ENCODE data around the gene CACNA1H.

Gene CACNA1H

DNA sequence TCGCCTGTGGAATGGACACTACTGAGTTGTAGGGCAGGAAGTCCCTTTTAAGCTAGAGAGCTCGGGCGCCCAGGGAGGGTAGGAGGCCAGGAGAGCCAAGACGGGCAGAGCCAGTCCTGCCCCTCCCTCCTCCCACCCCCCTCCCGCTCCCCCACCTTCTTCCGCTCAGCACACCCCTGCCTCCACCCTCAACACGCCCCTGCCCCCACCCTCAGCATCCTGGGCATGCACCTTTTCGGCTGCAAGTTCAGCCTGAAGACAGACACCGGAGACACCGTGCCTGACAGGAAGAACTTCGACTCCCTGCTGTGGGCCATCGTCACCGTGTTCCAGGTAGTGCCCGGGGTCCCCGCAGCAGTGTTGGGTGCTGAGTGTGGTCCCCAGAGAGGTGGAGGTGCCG, 53.9 kb downstream of the CACNA1H start:
- H3K36me3 ChIP-seq (ENCODE audit: control insufficient read depth in 1 of 2, insufficient read depth in 2 of 2, low read depth in 1 of 2, low read length in 2 of 2), result peaks cover 0 to 2% of the 10 kb centered on the region in 2 experiments
- no peak overlapping the region for H3K27ac ChIP-seq (ENCODE audit: low read length, poor library complexity, severe bottlenecking)
- no peak overlapping the region for H3K4me2 ChIP-seq (ENCODE audit: low read length, poor library complexity, severe bottlenecking)
- no peak overlapping the region for H3K23ac ChIP-seq (ENCODE audit: low read length in 2 of 2)
- H3K9ac ChIP-seq (ENCODE audit: low read length), result no peak overlapping the region
- H3K4me1 ChIP-seq (ENCODE audit: control insufficient read depth, insufficient read depth, low read depth, low read length), result no peaks in the 10 kb centered on the region
- no peaks in the 10 kb centered on the region for H3K79me1 ChIP-seq (replicated peaks; ENCODE audit: low read length, poor library complexity, severe bottlenecking)
- DNase-seq, result no peak
- H3K4ac ChIP-seq (ENCODE audit: low read depth in 1 of 2, low read length in 2 of 2), result no peak overlapping the region
- 94% methylated on average over 9 of the region's 16 CpGs for WGBS
- H4K91ac ChIP-seq (ENCODE audit: low read length), result no peak overlapping the region
- no peak overlapping the region for H2AK5ac ChIP-seq (ENCODE audit: low read length, severe bottlenecking)
- no peak overlapping the region for H4K8ac ChIP-seq (ENCODE audit: low read length)
- no peak overlapping the region for H3K4me3 ChIP-seq (ENCODE audit: insufficient read depth in 1 of 2, low read depth in 1 of 2, low read length in 2 of 2)
- H2BK5ac ChIP-seq (ENCODE audit: low read depth, low read length, poor library complexity, severe bottlenecking), result no peak overlapping the region
- peaks cover 0 to 3% of the 10 kb centered on the region in 2 experiments for H3K27me3 ChIP-seq (ENCODE audit: control insufficient read depth in 1 of 2, insufficient read depth in 1 of 2, low read length in 2 of 2)
- no peak overlapping the region for H3K18ac ChIP-seq (ENCODE audit: low read depth in 1 of 2, low read length in 2 of 2)
- no peak overlapping the region for H2BK12ac ChIP-seq (ENCODE audit: low read length in 2 of 2)
- no peak overlapping the region for H2BK120ac ChIP-seq (ENCODE audit: low read depth, low read length)
- H3K9me3 ChIP-seq (ENCODE audit: control insufficient read depth, low read length), result no peaks in the 10 kb centered on the region
- no peak overlapping the region for H2BK15ac ChIP-seq (ENCODE audit: low read depth, poor library complexity, severe bottlenecking)
- H3K14ac ChIP-seq (ENCODE audit: low read length in 2 of 2), result no peak overlapping the region
- no peak overlapping the region for H2AFZ ChIP-seq (ENCODE audit: low read depth, low read length)

DNA sequence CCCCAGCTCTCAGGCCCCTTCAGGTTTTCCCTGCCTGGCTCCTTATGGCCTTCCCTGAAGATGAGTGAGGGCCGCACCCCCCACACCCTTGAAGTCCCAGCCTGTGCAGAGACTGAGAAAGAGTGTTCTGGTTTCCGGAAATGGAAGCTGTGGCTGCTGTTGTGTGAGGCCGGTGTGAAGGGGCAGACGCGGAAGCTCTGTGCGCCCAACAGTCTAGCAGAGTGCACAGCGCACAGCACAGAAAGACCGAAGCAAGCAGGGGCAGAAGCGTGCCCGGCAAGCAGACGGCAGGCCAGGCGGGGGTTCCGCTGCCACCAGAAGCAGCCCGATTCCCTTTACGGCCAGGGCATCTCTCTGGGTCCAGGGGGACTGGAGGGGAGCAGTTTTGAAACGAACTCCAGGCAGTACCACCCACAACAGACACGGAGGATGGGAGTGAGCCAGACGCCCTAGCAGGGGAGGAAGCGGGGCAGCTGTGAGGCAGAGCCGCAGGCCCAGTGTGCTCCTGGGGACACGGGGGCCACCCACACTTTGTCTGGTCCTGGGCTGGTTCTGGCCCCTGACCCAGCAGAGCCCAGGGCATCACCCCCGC, 55.4 kb downstream of the CACNA1H start:
- H3K4me1 ChIP-seq (ENCODE audit: control insufficient read depth, insufficient read depth, low read depth, low read length), result no peaks in the 10 kb centered on the region
- H2BK15ac ChIP-seq (ENCODE audit: low read depth, poor library complexity, severe bottlenecking), result no peak overlapping the region
- H2BK120ac ChIP-seq (ENCODE audit: low read depth, low read length), result no peak overlapping the region
- no peak overlapping the region for H3K4me3 ChIP-seq (ENCODE audit: insufficient read depth in 1 of 2, low read depth in 1 of 2, low read length in 2 of 2)
- no peak overlapping the region for H4K8ac ChIP-seq (ENCODE audit: low read length)
- no peak overlapping the region for H3K18ac ChIP-seq (ENCODE audit: low read depth in 1 of 2, low read length in 2 of 2)
- H3K9ac ChIP-seq (ENCODE audit: low read length), result no peak overlapping the region
- H3K36me3 ChIP-seq (ENCODE audit: control insufficient read depth in 1 of 2, insufficient read depth in 2 of 2, low read depth in 1 of 2, low read length in 2 of 2), result peaks cover 0 to 2% of the 10 kb centered on the region in 2 experiments
- H2BK5ac ChIP-seq (ENCODE audit: low read depth, low read length, poor library complexity, severe bottlenecking), result no peak overlapping the region
- H3K79me1 ChIP-seq (replicated peaks; ENCODE audit: low read length, poor library complexity, severe bottlenecking), result no peaks in the 10 kb centered on the region
- H2BK12ac ChIP-seq (ENCODE audit: low read length in 2 of 2), result no peak overlapping the region
- H2AK5ac ChIP-seq (ENCODE audit: low read length, severe bottlenecking), result no peak overlapping the region
- H2AFZ ChIP-seq (ENCODE audit: low read depth, low read length), result no peak overlapping the region
- no peak overlapping the region for H3K23ac ChIP-seq (ENCODE audit: low read length in 2 of 2)
- DNase-seq, result no peak
- H4K91ac ChIP-seq (ENCODE audit: low read length), result no peak overlapping the region
- WGBS, result 90% methylated on average over 22 of the region's 22 CpGs
- H3K27me3 ChIP-seq (ENCODE audit: control insufficient read depth in 1 of 2, insufficient read depth in 1 of 2, low read length in 2 of 2), result peaks cover 0 to 3% of the 10 kb centered on the region in 2 experiments
- no peak overlapping the region for H3K4ac ChIP-seq (ENCODE audit: low read depth in 1 of 2, low read length in 2 of 2)
- H3K14ac ChIP-seq (ENCODE audit: low read length in 2 of 2), result no peak overlapping the region
- H3K27ac ChIP-seq (ENCODE audit: low read length, poor library complexity, severe bottlenecking), result no peak overlapping the region
- no peak overlapping the region for H3K4me2 ChIP-seq (ENCODE audit: low read length, poor library complexity, severe bottlenecking)
- no peaks in the 10 kb centered on the region for H3K9me3 ChIP-seq (ENCODE audit: control insufficient read depth, low read length)

DNA sequence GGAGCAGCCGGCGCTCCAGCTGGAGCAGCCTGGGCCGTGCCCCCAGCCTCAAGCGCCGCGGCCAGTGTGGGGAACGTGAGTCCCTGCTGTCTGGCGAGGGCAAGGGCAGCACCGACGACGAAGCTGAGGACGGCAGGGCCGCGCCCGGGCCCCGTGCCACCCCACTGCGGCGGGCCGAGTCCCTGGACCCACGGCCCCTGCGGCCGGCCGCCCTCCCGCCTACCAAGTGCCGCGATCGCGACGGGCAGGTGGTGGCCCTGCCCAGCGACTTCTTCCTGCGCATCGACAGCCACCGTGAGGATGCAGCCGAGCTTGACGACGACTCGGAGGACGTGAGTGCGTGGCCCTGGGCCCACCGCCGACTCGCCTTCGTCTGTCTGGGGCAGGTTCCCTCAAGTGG, 56.2 kb downstream of the CACNA1H start:
- no peaks in the 10 kb centered on the region for H3K79me1 ChIP-seq (replicated peaks; ENCODE audit: low read length, poor library complexity, severe bottlenecking)
- no peak overlapping the region for H2BK12ac ChIP-seq (ENCODE audit: low read length in 2 of 2)
- no peak overlapping the region for H4K91ac ChIP-seq (ENCODE audit: low read length)
- peaks cover 0 to 2% of the 10 kb centered on the region in 2 experiments for H3K36me3 ChIP-seq (ENCODE audit: control insufficient read depth in 1 of 2, insufficient read depth in 2 of 2, low read depth in 1 of 2, low read length in 2 of 2)
- H3K9me3 ChIP-seq (ENCODE audit: control insufficient read depth, low read length), result no peaks in the 10 kb centered on the region
- H2AFZ ChIP-seq (ENCODE audit: low read depth, low read length), result no peak overlapping the region
- H3K4ac ChIP-seq (ENCODE audit: low read depth in 1 of 2, low read length in 2 of 2), result no peak overlapping the region
- H3K18ac ChIP-seq (ENCODE audit: low read depth in 1 of 2, low read length in 2 of 2), result no peak overlapping the region
- no peak overlapping the region for H3K23ac ChIP-seq (ENCODE audit: low read length in 2 of 2)
- H2BK5ac ChIP-seq (ENCODE audit: low read depth, low read length, poor library complexity, severe bottlenecking), result no peak overlapping the region
- no peak for DNase-seq
- H3K27ac ChIP-seq (ENCODE audit: low read length, poor library complexity, severe bottlenecking), result no peak overlapping the region
- no peak overlapping the region for H3K4me3 ChIP-seq (ENCODE audit: insufficient read depth in 1 of 2, low read depth in 1 of 2, low read length in 2 of 2)
- no peaks in the 10 kb centered on the region for H3K4me1 ChIP-seq (ENCODE audit: control insufficient read depth, insufficient read depth, low read depth, low read length)
- H4K8ac ChIP-seq (ENCODE audit: low read length), result no peak overlapping the region
- H3K9ac ChIP-seq (ENCODE audit: low read length), result no peak overlapping the region
- no peak overlapping the region for H3K14ac ChIP-seq (ENCODE audit: low read length in 2 of 2)
- H3K4me2 ChIP-seq (ENCODE audit: low read length, poor library complexity, severe bottlenecking), result no peak overlapping the region
- no peak overlapping the region for H2BK15ac ChIP-seq (ENCODE audit: low read depth, poor library complexity, severe bottlenecking)
- 93% methylated on average over 38 of the region's 43 CpGs for WGBS
- H3K27me3 ChIP-seq (ENCODE audit: control insufficient read depth in 1 of 2, insufficient read depth in 1 of 2, low read length in 2 of 2), result peaks cover 0 to 3% of the 10 kb centered on the region in 2 experiments
- no peak overlapping the region for H2BK120ac ChIP-seq (ENCODE audit: low read depth, low read length)
- H2AK5ac ChIP-seq (ENCODE audit: low read length, severe bottlenecking), result no peak overlapping the region

DNA sequence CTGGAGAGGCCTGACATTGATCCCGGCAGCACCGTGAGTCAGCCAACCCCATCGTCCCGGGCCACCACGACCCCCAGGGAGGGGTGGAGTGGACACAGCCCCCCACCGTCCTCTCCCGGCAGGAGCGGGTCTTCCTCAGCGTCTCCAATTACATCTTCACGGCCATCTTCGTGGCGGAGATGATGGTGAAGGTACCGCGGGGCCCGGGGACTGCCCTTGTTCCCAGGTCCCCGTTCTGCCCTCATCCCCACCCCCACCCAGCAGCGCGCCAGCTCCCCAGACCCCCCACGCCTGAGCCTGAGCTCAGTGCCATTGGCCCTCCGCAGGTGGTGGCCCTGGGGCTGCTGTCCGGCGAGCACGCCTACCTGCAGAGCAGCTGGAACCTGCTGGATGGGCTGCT, 57.6 kb downstream of the CACNA1H start:
- Histone ChIP-seq H2AFZ (ENCODE audit: low read depth, low read length) (no peak overlapping the region), H3K27me3 (ENCODE audit: control insufficient read depth in 1 of 2, insufficient read depth in 1 of 2, low read length in 2 of 2) (peaks cover 0 to 3% of the 10 kb centered on the region in 2 experiments), H2BK5ac (ENCODE audit: low read depth, low read length, poor library complexity, severe bottlenecking) (no peak overlapping the region), H3K4ac (ENCODE audit: low read depth in 1 of 2, low read length in 2 of 2) (no peak overlapping the region), H3K14ac (ENCODE audit: low read length in 2 of 2) (no peak overlapping the region), H3K9me3 (ENCODE audit: control insufficient read depth, low read length) (no peaks in the 10 kb centered on the region), H3K27ac (ENCODE audit: low read length, poor library complexity, severe bottlenecking) (no peak overlapping the region), H3K18ac (ENCODE audit: low read depth in 1 of 2, low read length in 2 of 2) (no peak overlapping the region), H2BK120ac (ENCODE audit: low read depth, low read length) (no peak overlapping the region), H3K36me3 (ENCODE audit: control insufficient read depth in 1 of 2, insufficient read depth in 2 of 2, low read depth in 1 of 2, low read length in 2 of 2) (peaks cover 0 to 7% of the 10 kb centered on the region in 2 experiments), H4K91ac (ENCODE audit: low read length) (no peak overlapping the region), H3K4me3 (ENCODE audit: insufficient read depth in 1 of 2, low read depth in 1 of 2, low read length in 2 of 2) (no peak overlapping the region), H4K8ac (ENCODE audit: low read length) (no peak overlapping the region), H3K4me2 (ENCODE audit: low read length, poor library complexity, severe bottlenecking) (no peak overlapping the region), H2AK5ac (ENCODE audit: low read length, severe bottlenecking) (no peak overlapping the region), H2BK15ac (ENCODE audit: low read depth, poor library complexity, severe bottlenecking) (no peak overlapping the region), H3K9ac (ENCODE audit: low read length) (no peak overlapping the region), H3K4me1 (ENCODE audit: control insufficient read depth, insufficient read depth, low read depth, low read length) (no peaks in the 10 kb centered on the region), H2BK12ac (ENCODE audit: low read length in 2 of 2) (no peak overlapping the region), H3K23ac (ENCODE audit: low read length in 2 of 2) (no peak overlapping the region), H3K79me1 (replicated peaks; ENCODE audit: low read length, poor library complexity, severe bottlenecking) (no peaks in the 10 kb centered on the region)
- no peak for DNase-seq
- 95% methylated on average over 23 of the region's 23 CpGs for WGBS
